BJ (cell line): ENCODE measurements around the gene PCBP4. TPM values are rescaled to one million over a fixed set of nuclear protein-coding genes. Genes with fewer than 3 reads are reported as not detected.
A peak's percentile ranks its signal among the peaks of the same experiment; 100 is the strongest.

Source experiments
- CTCF ChIA-PET: fragments of 350-600 bp; formaldehyde crosslinking; extraction: SDS; loops from one replicate; lab custom pipeline; 2021; ENCODE audit warnings: antibody characterized with exemption, inconsistent platforms; lab: Yijun Ruan, JAX
- POLR2A ChIA-PET: fragments of 300-600 bp; sonication (Branson Sonifier 250); formaldehyde crosslinking; extraction: SDS; loops from one replicate; lab custom pipeline; 2021; ENCODE audit warnings: antibody characterized with exemption; lab: Charles Lee
- DNase-seq: peaks from one replicate; pipeline ENCODE4 v3.0.0-alpha.2; 2011; ENCODE audit warnings: low read depth
- H3K27me3 ChIP-seq: 2 replicates; pipeline ENCODE4 v1.6.0; 2011; ENCODE audit warnings: low read length; ENCODE audit not compliant: control insufficient read depth, insufficient read depth
- H3K36me3 ChIP-seq: 2 replicates; pipeline ENCODE4 v1.5.1; 2011; ENCODE audit warnings: low read length; ENCODE audit not compliant: control insufficient read depth, insufficient read depth
- H3K4me3 ChIP-seq: 2 replicates; pipeline ENCODE4 v1.5.1; 2011; ENCODE audit warnings: low read depth, mild to moderate bottlenecking, control low read depth, low read length
- CTCF ChIP-seq: IDR thresholded peaks from 2 replicates; pipeline ENCODE4 v1.5.1; 2011; ENCODE audit warnings: low read depth, mild to moderate bottlenecking, control low read depth, inconsistent platforms, low read length, moderate library complexity; ENCODE audit not compliant: insufficient read depth
- polyA plus RNA-seq: library from polyadenylated mRNA; depleted of rRNA; stranded (reverse); fragments of >200 nt; gene quantifications from 2 replicates; pipeline ENCODE4 v1.2.3, GENCODE V29; 2011

The PCBP4 gene
- polyA plus RNA-seq, 1 experiment = 88.7 TPM

GRCh38 chr3:51945031-51945840 lies 22.0 kb downstream of the PCBP4 start:
- DNase-seq = no peak
- CTCF ChIA-PET = interaction anchor here (1.7 to 5.2 kb wide), 4 partner anchors 8 to 37 kb away, joined by 4 to 42 read pairs (median 19); partner anchors contain the start of genes ABHD14A, ABHD14B and GPR62
- Histone ChIP-seq H3K36me3 (peaks cover 7% of the 10 kb centered on the region; the same call in 1 of the 2 replicates), H3K4me3 (no peak overlapping the region), H3K27me3 (no peaks in the 10 kb centered on the region)
- POLR2A ChIA-PET = no interaction called here
- no peak for TF ChIP-seq CTCF

GRCh38 chr3:51944451-51945021 lies 22.7 kb downstream of the PCBP4 start:
- Histone ChIP-seq H3K4me3 (no peak overlapping the region), H3K27me3 (no peaks in the 10 kb centered on the region), H3K36me3 (peaks cover 7% of the 10 kb centered on the region; the same call in 1 of the 2 replicates)
- CTCF ChIA-PET = interaction anchor here (0.6 to 5.2 kb wide), 6 partner anchors 9 to 56 kb away, joined by 3 to 42 read pairs (median 5); partner anchors contain the start of genes ABHD14A, ABHD14B and GPR62
- POLR2A ChIA-PET = no interaction called here
- DNase-seq = no peak
- no peak for TF ChIP-seq CTCF

- ChIA-PET CTCF (interaction anchor here (0.6 to 5.2 kb wide), 12 partner anchors 10 to 195 kb away, joined by 3 to 53 read pairs (median 6); partner anchors contain the start of genes ABHD14A, ABHD14B, ACY1 and GPR62), POLR2A (no interaction called here)
- no peak overlapping the region for H3K4me3 ChIP-seq
- no peaks in the 10 kb centered on the region for H3K27me3 ChIP-seq
- TF ChIP-seq CTCF = no peak
- H3K36me3 ChIP-seq = peaks cover 5% of the 10 kb centered on the region; the same call in 1 of the 2 replicates
- DNase-seq = no peak
Measured at GRCh38 chr3:51943451-51944391, 23.5 kb downstream of the PCBP4 start.

- TF ChIP-seq CTCF = no peak
- ChIA-PET POLR2A (interaction anchor here (0.6 kb wide), 2 partner anchors 110 to 253 kb away, joined by 6 to 23 read pairs; no protein-coding TSS in a partner anchor), CTCF (interaction anchor here (0.8 to 5.2 kb wide), 19 partner anchors 11 to 196 kb away, joined by 3 to 53 read pairs (median 7); partner anchors contain the start of genes ABHD14A, ABHD14B, ACY1 and GPR62)
- no peak for DNase-seq
- Histone ChIP-seq H3K27me3 (no peaks in the 10 kb centered on the region), H3K36me3 (peaks cover 6% of the 10 kb centered on the region; the same call in 1 of the 2 replicates), H3K4me3 (peak overlapping the region; percentile 36)
Measured at GRCh38 chr3:51942603-51943450, 24.4 kb downstream of the PCBP4 start.
